GM19023 (cell line): ENCODE measurements around the gene CYP2S1.
"Not testable (repeated sequence)": the region's sequence is repeated elsewhere in the genome, so short reads cannot be mapped to it uniquely, and the experiment has no call there.

Experiments used
- ATAC-seq: cut with Tn5 transposase; IDR thresholded peaks from one replicate; pipeline ENCODE4 v1.9.1; 2021; ENCODE audit warnings: mild to moderate bottlenecking, moderate library complexity; ENCODE audit not compliant: unreplicated experiment

The CYP2S1 gene

GRCh38 chr19:41194157-41194552 lies 1.1 kb downstream of the CYP2S1 start:
- no peak for ATAC-seq

DNA sequence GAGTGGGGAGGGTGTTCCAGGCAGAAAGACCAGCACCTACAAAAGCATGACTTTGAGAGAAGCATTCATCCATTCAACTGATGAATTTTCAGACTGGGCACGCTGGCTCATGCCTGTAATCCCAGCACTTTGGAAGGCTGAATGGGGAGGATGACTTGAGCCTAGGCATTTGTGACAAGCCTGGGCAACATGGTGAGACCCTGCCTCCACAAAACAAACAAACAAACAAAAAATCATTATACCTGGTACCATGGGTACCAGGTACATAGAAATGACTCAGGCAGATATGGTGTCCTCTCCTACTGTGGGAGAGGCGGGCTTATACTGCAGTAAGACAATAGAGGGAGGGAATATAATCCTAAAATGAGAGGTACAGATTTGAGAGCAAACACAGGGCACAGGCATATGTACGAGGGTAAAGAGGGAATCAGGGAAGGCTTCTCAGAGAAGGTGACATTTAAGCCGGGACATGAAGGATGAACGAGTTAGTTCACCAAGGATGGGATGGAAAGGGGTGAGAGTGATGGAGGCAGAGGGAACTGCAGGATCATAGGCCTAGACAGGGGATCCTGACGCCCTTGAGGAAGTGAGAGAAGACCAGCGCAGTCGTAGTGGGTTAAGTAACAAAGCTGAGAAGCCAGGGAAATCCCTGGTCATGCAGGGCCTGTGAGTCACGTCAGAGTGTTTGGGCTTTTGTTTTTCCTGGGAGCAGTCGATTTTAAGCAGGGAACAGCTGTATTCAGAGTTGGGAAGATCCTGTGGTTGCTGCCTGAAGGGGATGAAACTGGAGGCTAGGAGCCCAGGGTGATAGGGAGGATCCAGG lies 2.9 kb downstream of the CYP2S1 start:
- ATAC-seq, result no peak

DNA sequence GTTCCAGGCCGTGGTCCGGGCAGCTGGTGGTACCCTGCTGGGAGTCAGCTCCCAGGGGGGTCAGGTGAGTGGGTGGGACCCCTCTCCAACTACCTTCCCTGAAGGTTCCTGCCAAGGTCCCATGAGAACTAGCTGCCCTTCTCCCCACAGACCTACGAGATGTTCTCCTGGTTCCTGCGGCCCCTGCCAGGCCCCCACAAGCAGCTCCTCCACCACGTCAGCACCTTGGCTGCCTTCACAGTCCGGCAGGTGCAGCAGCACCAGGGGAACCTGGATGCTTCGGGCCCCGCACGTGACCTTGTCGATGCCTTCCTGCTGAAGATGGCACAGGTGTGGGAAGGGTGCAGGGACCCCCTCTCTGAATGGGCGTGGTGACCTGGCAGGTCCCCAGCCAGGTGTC lies 5.5 kb downstream of the CYP2S1 start:
- no peak for ATAC-seq

DNA sequence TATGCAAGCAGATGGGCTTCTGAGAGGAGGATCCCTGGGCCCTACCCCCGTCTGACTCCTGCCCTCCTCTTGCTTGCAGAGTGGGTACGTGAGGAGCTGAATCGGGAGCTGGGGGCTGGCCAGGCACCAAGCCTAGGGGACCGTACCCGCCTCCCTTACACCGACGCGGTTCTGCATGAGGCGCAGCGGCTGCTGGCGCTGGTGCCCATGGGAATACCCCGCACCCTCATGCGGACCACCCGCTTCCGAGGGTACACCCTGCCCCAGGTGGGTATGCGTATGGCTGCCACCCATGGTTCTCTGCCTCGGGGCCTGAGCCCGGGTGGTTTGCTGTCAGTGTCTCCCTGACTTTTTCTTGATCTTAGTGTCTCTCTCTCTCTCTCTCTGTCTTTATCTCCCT lies 10.4 kb downstream of the CYP2S1 start:
- ATAC-seq, result no peak

GRCh38 chr19:41204338-41204737 lies 11.3 kb downstream of the CYP2S1 start:
- not testable (repeated sequence) for ATAC-seq

DNA sequence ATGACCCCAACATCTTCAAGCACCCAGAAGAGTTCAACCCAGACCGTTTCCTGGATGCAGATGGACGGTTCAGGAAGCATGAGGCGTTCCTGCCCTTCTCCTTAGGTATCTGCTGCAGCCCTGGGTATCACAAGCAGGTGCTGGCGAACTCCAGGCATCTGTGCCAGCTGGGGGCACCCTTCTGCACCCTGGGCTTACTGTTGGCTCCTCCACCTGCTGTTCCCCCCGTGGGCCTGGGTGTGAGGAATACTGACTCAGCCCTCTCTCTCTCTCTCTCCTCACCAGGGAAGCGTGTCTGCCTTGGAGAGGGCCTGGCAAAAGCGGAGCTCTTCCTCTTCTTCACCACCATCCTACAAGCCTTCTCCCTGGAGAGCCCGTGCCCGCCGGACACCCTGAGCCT lies 13.0 kb downstream of the CYP2S1 start:
- ATAC-seq, result no peak

DNA sequence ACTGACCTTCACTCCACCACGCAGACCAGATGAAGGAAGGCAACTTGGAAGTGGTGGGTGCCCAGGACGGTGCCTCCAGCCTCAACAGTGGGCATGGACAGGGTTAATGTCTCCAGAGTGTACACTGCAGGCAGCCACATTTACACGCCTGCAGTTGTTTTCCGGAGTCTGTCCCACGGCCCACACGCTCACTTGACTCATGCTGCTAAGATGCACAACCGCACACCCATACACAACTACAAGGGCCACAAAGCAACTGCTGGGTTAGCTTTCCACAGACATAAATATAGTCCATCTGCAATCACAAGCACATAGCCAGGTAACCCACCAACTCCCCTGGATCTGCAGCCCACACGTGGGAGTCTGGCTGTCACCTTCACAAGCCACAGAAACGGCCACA lies 13.4 kb downstream of the CYP2S1 start:
- no peak for ATAC-seq

GRCh38 chr19:41206926-41207750 lies 14.1 kb downstream of the CYP2S1 start:
- ATAC-seq, result no peak

DNA sequence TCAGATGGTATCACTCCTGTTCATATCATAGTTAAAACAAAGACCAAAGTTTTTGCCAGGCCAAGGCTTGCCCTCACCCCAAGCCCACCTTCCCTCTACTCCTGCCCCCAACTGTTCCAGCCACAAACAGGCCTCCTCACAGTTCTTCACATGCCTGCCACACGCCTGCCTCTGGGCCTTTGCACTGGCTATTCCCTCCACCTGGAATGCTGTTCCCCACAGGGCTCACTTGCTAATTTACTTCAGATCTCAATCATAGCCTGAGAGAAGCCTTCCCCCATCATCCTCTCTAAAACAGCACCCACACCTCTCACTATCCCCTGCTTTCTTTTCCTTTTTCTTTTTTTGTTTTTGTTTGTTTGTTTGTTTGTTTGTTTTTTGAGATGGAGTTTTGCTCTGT lies 21.1 kb downstream of the CYP2S1 start:
- no peak for ATAC-seq

- no peak for ATAC-seq
These were observed 24.7 kb downstream of the CYP2S1 start for GRCh38 chr19:41217741-41218140.

DNA sequence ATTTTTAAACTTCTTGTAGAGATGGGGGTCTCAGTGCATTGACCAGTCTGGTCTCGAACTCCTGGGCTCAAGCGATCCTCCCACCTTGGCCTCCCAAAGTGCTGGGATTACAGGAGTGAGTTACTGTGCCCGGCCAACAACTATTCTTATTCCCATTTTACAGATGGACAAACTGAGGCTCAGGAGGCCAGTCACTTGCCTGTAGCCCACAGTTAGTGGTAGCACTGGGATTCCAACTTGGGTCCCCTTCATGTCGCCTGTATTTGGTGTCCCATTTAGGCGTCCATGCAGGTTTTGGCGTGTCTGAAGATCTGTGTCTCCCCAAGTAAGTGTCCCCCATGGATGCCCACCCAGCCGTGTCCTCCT lies 25.2 kb downstream of the CYP2S1 start:
- no peak for ATAC-seq

GRCh38 chr19:41218615-41219507 lies 25.8 kb downstream of the CYP2S1 start, which contains the start of gene AXL:
TSS of gene AXL (plus strand) at chr19:41219223. CDS start at chr19:41219393, 170 bp downstream.
- no peak for ATAC-seq

DNA sequence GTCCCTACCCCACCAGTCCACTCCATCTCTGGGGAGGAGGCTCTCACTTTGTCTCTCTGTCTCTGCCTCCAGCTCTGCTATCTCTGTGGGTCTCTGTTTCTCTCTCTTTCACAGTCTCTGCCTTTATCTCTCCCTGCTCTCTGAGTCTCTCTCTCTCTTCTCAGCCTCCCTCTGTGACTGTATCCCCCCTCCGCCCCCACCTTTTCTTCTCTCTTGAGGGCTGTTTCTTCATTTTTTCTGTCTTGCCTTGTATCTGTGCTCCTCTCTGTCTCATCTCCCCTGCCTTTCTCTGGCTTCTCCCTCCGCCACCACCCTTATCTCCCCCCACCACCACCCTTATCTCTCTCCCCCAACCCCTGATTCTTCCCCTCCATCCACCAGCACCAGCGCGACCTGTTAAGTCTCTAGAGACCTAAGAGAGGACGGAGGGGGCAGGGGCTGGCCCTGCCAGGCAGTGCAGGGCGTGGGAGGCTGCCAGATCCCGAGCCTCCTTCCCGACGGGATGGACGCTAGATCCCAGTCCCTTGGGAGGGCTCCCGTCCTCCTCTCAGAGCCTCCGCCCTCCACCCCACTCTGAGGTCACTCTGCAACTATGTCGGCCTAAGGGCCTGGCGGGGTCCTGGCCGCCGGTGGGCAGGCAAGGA lies 27.0 kb downstream of the CYP2S1 start:
- no peak for ATAC-seq

DNA sequence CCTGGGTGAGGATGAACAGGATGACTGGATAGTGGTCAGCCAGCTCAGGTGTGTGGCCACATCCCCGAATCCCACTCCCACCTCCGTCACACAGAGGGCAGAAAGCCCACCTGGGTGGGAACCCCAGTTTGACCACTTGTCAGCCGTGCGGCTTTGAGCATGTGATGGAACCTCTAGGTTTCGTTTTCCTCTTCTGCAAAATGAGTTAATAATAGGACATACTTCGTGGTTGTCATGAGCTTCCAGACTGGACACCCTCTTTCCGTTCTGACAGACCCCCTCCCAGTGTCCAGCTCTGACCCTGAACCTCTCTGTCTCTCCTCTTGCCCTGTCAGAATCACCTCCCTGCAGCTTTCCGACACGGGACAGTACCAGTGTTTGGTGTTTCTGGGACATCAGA lies 27.8 kb downstream of the CYP2S1 start:
- no peak for ATAC-seq

- no peak for ATAC-seq
These were observed 28.6 kb downstream of the CYP2S1 start for GRCh38 chr19:41221514-41222205.

DNA sequence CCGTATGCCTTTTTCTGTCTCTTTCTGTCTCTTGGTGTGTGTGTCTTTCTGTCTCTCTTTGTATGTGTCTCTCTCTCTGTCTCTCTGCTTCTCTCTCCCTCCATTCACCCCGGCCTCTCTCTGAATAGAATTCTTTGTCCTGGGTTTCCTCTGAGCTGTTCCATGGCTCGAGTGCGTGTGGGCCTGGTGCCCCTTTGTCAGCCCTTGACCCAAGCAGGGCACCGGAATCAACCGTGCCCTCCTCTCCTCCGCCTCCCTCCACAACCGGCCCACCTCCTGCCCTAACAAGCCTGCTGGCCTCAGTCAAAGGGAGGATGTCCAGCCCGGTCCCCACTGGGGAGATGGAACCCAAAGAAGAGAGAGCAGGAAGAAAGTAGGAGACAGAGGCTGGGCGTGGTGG lies 29.2 kb downstream of the CYP2S1 start:
- ATAC-seq, result no peak

DNA sequence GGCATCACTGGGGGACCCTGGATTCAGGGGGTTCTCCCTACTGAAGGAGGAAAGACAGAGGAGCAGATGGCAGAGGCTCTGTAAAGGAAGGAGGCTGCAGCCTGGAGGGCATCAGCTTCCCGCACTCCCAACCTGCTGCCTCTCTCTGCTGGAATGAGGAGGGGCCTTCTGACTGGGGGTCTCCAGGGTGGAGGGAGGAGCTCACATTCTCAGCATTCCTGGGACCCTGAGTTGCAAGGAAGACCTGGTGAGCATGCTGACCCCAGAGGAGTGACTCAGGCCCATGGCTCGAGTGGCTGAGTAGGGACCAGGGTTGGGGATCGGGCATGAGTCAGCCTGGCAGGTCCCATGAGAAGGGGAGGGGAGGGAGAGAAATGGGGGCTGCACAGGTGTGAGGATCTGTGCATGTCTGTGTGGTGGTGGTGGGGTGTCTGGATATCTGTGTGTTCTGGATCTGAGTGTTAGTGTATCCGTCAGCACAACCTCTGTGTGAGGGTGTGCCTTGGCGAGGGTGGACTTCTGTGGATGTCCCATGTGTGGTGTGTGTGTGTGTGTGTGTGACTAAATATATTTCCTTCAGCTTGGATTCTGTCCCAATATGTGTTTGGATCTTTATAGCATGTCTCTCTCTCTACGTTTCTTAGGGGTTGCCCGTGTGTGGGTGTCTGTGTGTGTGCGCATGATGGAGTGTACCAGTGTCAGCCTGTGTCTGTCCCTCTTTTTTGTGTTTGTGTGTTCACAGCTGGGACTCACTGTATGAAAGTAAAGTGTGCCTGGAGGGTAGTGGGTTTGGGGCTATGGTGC lies 30.6 kb downstream of the CYP2S1 start:
- no peak for ATAC-seq

- ATAC-seq, result no peak
These were observed 31.6 kb downstream of the CYP2S1 start for GRCh38 chr19:41224632-41225031.
